Type B pancreatic cell (in vitro differentiated cells): ENCODE data around the gene SMIM24. TPM values are rescaled to one million over a fixed set of nuclear protein-coding genes. Genes with fewer than 3 reads are reported as not detected.

ENCODE experiments used
- DNase-seq: peaks from one replicate; pipeline ENCODE4 v3.0.0; 2021; ENCODE audit warnings: mixed read lengths; ENCODE audit not compliant: unreplicated experiment; ENCODE audit errors: extremely low spot score
- H3K27ac Mint-ChIP-seq: 2 replicates; pipeline ENCODE4 v1.8.0; 2021; ENCODE audit warnings: mild to moderate bottlenecking, mixed read lengths
- H3K27me3 Mint-ChIP-seq: 2 replicates; pipeline ENCODE4 v1.8.0; 2021; ENCODE audit warnings: mixed read lengths
- H3K36me3 Mint-ChIP-seq: 2 replicates; pipeline ENCODE4 v1.8.0; 2021; ENCODE audit warnings: mixed read lengths
- H3K4me1 Mint-ChIP-seq: one replicate; pipeline ENCODE4 v1.8.0; 2021; ENCODE audit warnings: mixed read lengths; ENCODE audit not compliant: unreplicated experiment
- H3K4me3 Mint-ChIP-seq: 2 replicates; pipeline ENCODE4 v1.8.0; 2021; ENCODE audit warnings: mild to moderate bottlenecking, mixed read lengths
- H3K9me3 Mint-ChIP-seq: 2 replicates; pipeline ENCODE4 v1.8.0; 2021; ENCODE audit warnings: mixed read lengths
- total RNA-seq: library from RNA; stranded (reverse); gene quantifications from 2 replicates; pipeline ENCODE4 v1.2.1, GENCODE V29; 2021; ENCODE audit warnings: low replicate concordance
- TF ChIP-seq, protein P1 (sequence below): fragments of 200-600 bp; sonication (generic); conservative IDR thresholded peaks from 2 replicates; pipeline ENCODE4 v1.5.0; 2021; ENCODE audit warnings: antibody characterized with exemption, mild to moderate bottlenecking

SMIM24 gene
- total RNA-seq, 1 donor from 2014 or later, result 7.0 TPM

GRCh38 chr19:3526507-3527237, 46.3 kb upstream of the SMIM24 start:
- H3K27ac Mint-ChIP-seq, result no peak overlapping the region
- DNase-seq, result no peak
- H3K36me3 Mint-ChIP-seq, result no peaks in the 10 kb centered on the region
- TF ChIP-seq, protein P1, sequence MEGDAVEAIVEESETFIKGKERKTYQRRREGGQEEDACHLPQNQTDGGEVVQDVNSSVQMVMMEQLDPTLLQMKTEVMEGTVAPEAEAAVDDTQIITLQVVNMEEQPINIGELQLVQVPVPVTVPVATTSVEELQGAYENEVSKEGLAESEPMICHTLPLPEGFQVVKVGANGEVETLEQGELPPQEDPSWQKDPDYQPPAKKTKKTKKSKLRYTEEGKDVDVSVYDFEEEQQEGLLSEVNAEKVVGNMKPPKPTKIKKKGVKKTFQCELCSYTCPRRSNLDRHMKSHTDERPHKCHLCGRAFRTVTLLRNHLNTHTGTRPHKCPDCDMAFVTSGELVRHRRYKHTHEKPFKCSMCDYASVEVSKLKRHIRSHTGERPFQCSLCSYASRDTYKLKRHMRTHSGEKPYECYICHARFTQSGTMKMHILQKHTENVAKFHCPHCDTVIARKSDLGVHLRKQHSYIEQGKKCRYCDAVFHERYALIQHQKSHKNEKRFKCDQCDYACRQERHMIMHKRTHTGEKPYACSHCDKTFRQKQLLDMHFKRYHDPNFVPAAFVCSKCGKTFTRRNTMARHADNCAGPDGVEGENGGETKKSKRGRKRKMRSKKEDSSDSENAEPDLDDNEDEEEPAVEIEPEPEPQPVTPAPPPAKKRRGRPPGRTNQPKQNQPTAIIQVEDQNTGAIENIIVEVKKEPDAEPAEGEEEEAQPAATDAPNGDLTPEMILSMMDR, result peak; percentile 57
- H3K4me1 Mint-ChIP-seq, result no peaks in the 10 kb centered on the region
- H3K9me3 Mint-ChIP-seq, result no peaks in the 10 kb centered on the region
- no peaks in the 10 kb centered on the region for H3K27me3 Mint-ChIP-seq
- H3K4me3 Mint-ChIP-seq, result no peak overlapping the region

DNA sequence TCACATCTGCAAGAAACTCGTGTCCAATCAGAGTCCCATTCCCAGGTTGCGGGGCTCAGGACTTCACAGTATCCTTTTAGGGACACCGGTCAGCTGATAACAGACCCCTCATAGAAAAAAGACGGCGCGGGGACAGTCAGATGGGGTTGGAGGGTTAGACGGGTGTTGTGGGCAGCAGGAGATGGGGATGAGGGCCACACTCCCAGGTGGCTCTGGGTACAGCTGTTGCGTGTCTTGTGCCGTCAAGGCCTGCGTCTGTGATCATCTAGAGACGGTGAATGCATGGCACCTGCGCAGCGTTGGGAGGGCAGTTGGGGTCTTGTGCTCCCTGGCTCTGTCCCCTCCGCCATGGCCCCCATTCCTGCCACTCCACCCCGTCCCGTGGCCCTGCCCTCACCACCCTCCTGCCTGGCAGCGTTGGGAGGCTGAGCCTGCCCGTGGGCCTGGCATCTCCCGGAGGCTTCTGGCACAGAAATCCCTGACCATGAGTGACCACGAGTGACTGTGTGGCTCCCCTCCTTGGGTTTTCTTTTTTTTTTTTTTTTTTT, 44.7 kb upstream of the SMIM24 start:
- Mint-ChIP-seq H3K36me3 (peaks cover 5% of the 10 kb centered on the region), H3K27ac (no peak overlapping the region), H3K4me1 (no peaks in the 10 kb centered on the region), H3K27me3 (no peaks in the 10 kb centered on the region), H3K9me3 (no peaks in the 10 kb centered on the region), H3K4me3 (no peak overlapping the region)
- TF ChIP-seq, protein P1, result no peak
- DNase-seq, result no peak

DNA sequence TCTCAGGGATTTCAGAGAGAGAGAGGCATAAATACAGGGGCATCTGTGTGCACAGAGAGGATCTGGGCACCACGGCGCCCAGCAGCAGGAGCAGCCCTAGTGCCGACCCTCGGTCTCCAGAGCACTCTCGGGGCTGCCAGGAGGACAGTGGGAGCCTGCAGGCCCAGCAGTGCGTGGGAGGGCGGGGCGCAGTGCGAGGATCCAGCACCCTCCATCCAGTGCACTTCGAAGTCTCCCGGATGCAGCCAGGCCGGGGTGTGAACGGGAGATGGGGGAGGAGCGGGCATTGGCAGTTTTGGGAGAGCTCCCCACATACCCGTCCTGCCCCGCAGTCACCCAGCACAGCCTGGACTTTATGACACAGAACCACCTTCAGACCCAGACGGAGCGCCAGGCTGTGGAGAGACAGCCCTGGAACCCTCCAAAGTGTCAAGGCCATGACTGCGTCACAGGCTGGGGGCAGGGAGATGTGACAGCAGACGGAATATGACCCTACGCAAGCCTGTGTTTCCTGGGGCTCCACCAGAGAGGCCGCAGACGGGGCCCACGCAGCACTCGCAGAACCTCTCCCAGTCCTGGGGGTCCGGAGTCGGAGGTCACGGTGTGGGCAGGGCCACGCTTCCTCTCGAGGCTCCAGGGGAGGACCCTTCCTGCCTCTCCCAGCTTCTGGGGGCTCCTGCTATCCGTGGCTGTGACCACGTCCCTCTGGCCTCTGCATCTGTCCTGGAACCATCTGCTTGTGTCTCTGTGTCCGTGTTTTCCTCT, 43.9 kb upstream of the SMIM24 start:
- no peaks in the 10 kb centered on the region for H3K9me3 Mint-ChIP-seq
- H3K27ac Mint-ChIP-seq, result no peak overlapping the region
- H3K4me3 Mint-ChIP-seq, result no peak overlapping the region
- DNase-seq, result no peak
- H3K4me1 Mint-ChIP-seq, result no peaks in the 10 kb centered on the region
- no peaks in the 10 kb centered on the region for H3K27me3 Mint-ChIP-seq
- TF ChIP-seq, protein P1, result no peak
- peaks cover 5% of the 10 kb centered on the region for H3K36me3 Mint-ChIP-seq

- H3K36me3 Mint-ChIP-seq, result peaks cover 5% of the 10 kb centered on the region
- no peaks in the 10 kb centered on the region for H3K27me3 Mint-ChIP-seq
- DNase-seq, result no peak
- no peaks in the 10 kb centered on the region for H3K4me1 Mint-ChIP-seq
- TF ChIP-seq, protein P1, result no peak
- no peak overlapping the region for H3K4me3 Mint-ChIP-seq
- no peaks in the 10 kb centered on the region for H3K9me3 Mint-ChIP-seq
- no peak overlapping the region for H3K27ac Mint-ChIP-seq
Observed at GRCh38 chr19:3523361-3524077, 43.2 kb upstream of the SMIM24 start.
